GM12878 (cell line): ENCODE data around the gene RANGAP1. TPM values are rescaled to one million over a fixed set of nuclear protein-coding genes. Genes with fewer than 3 reads are reported as not detected.

Source experiments
- CHD2 ChIP-seq: IDR thresholded peaks from 2 replicates; pipeline ENCODE4 v1.6.1; 2011; ENCODE audit warnings: low read depth, low read length, improper control_type of control experiment, borderline replicate concordance
- HDGF ChIP-seq: fragments of 450-650 bp; IDR thresholded peaks from 2 replicates; pipeline ENCODE4 v1.6.1; 2016; ENCODE audit warnings: antibody characterized with exemption
- MEF2B ChIP-seq: fragments of 450-650 bp; IDR thresholded peaks from 2 replicates; pipeline ENCODE4 v1.6.1; 2018; ENCODE audit warnings: mild to moderate bottlenecking, moderate library complexity; ENCODE audit not compliant: partially characterized antibody, poor library complexity, severe bottlenecking
- MYC ChIP-seq: IDR thresholded peaks from 2 replicates; pipeline ENCODE4 v1.6.1; 2011; ENCODE audit warnings: mild to moderate bottlenecking, low read length, moderate library complexity, inconsistent platforms; ENCODE audit not compliant: insufficient read depth, insufficient replicate concordance, insufficient read length, severe bottlenecking
- RAD51 ChIP-seq: fragments of 450-650 bp; IDR thresholded peaks from 2 replicates; pipeline ENCODE4 v1.6.1; 2016; ENCODE audit warnings: moderate library complexity, mild to moderate bottlenecking, inconsistent platforms
- RBBP5 ChIP-seq: fragments of 200-600 bp; sonication (generic); conservative IDR thresholded peaks from 2 replicates; pipeline ENCODE4 v1.6.1; 2016
- REST ChIP-seq: IDR thresholded peaks from 2 replicates; pipeline ENCODE4 v1.6.1; 2012; ENCODE audit warnings: mild to moderate bottlenecking, low read depth, low read length
- SMAD1 ChIP-seq: fragments of 450-650 bp; IDR thresholded peaks from 2 replicates; pipeline ENCODE4 v1.6.1; 2018; ENCODE audit warnings: mild to moderate bottlenecking, low read depth; ENCODE audit not compliant: partially characterized antibody
- SMC3 ChIP-seq: IDR thresholded peaks from 2 replicates; pipeline ENCODE4 v1.6.1; 2011; ENCODE audit warnings: low read length, improper control_type of control experiment, borderline replicate concordance
- WRNIP1 ChIP-seq: IDR thresholded peaks from 2 replicates; pipeline ENCODE4 v1.6.1; 2011; ENCODE audit warnings: low read depth, low read length, improper control_type of control experiment, borderline replicate concordance
- YY1 ChIP-seq: IDR thresholded peaks from 2 replicates; pipeline ENCODE4 v1.6.1; 2011; ENCODE audit warnings: low read depth, mild to moderate bottlenecking, low read length
- ZSCAN29 ChIP-seq: fragments of 450-650 bp; IDR thresholded peaks from 2 replicates; pipeline ENCODE4 v1.6.1; 2017; ENCODE audit warnings: mild to moderate bottlenecking, moderate library complexity
- polyA plus RNA-seq, 11 experiments: library from polyadenylated mRNA; depleted of rRNA in 4 of 11; unstranded in 6 of 11; stranded (reverse) in 5 of 11; fragments of >200 nt; fragmentation: Nextera tagmentation in 4 of 11; fragmentation: Illumina TruSeq in 1 of 11; extraction: Ambion mirVana in 4 of 11; extraction: Trizol in 1 of 11; gene quantifications; 1 replicate in 1 of 11; 2 replicates in 10 of 11; pipeline versions ENCODE4 v1.2.1 to v1.2.3, GENCODE V29; 2011 to 2016; ENCODE audit warnings: inconsistent platforms in 2 of 11, missing spikeins in 2 of 11, low read depth in 1 of 11
- total RNA-seq, 4 experiments: library from RNA; depleted of rRNA in 3 of 4; stranded (reverse); fragments of >200 nt in 3 of 4; fragmentation: Illumina TruSeq in 1 of 4; extraction: Trizol in 1 of 4; gene quantifications; 2 replicates each; pipeline versions ENCODE4 v1.2.1 to v1.2.3, GENCODE V29; 2013 to 2021
- TF ChIP-seq, protein P1 (sequence below): fragments of 150-350 bp; IDR thresholded peaks from 2 replicates; pipeline ENCODE4 v1.6.1; 2016; ENCODE audit warnings: low read depth, low read length
- TF ChIP-seq, protein P2 (sequence below): fragments of 450-650 bp; formaldehyde crosslinking; IDR thresholded peaks from 2 replicates; pipeline ENCODE4 v1.4.0; 2020; ENCODE audit warnings: mild to moderate bottlenecking, moderate library complexity
- TF ChIP-seq, protein P3 (sequence below), 3 experiments: IDR thresholded peaks in 2 of 3; conservative IDR thresholded peaks in 1 of 3; 2 replicates each; pipeline ENCODE4 v1.5.1; 2011; ENCODE audit warnings: low read depth in 3 of 3, low read length in 3 of 3, mild to moderate bottlenecking in 3 of 3, control low read depth in 2 of 3, moderate library complexity in 2 of 3, inconsistent platforms in 1 of 3, mixed read lengths in 1 of 3; ENCODE audit not compliant: control insufficient read depth in 2 of 3, insufficient read depth in 1 of 3; ENCODE audit errors: extremely low read depth in 1 of 3

Gene RANGAP1
- total and polyA plus RNA-seq, 10 of the 15 experiments (the other 5 are each of a cell fraction or from before 2014, with no cell fraction given), result 2.5 to 109 (median 60.2) TPM

GRCh38 chr22:41301085-41302020 lies 15.4 kb upstream of the RANGAP1 start, which contains the start of gene ZC3H7B (continued):
- TF ChIP-seq, protein P1, sequence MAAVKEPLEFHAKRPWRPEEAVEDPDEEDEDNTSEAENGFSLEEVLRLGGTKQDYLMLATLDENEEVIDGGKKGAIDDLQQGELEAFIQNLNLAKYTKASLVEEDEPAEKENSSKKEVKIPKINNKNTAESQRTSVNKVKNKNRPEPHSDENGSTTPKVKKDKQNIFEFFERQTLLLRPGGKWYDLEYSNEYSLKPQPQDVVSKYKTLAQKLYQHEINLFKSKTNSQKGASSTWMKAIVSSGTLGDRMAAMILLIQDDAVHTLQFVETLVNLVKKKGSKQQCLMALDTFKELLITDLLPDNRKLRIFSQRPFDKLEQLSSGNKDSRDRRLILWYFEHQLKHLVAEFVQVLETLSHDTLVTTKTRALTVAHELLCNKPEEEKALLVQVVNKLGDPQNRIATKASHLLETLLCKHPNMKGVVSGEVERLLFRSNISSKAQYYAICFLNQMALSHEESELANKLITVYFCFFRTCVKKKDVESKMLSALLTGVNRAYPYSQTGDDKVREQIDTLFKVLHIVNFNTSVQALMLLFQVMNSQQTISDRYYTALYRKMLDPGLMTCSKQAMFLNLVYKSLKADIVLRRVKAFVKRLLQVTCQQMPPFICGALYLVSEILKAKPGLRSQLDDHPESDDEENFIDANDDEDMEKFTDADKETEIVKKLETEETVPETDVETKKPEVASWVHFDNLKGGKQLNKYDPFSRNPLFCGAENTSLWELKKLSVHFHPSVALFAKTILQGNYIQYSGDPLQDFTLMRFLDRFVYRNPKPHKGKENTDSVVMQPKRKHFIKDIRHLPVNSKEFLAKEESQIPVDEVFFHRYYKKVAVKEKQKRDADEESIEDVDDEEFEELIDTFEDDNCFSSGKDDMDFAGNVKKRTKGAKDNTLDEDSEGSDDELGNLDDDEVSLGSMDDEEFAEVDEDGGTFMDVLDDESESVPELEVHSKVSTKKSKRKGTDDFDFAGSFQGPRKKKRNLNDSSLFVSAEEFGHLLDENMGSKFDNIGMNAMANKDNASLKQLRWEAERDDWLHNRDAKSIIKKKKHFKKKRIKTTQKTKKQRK, result no peak
- no peak for TF ChIP-seq RAD51
- TF ChIP-seq WRNIP1, result no peak
- no peak; the same call in 1 of the 2 replicates for TF ChIP-seq RBBP5
- peak; percentile 89 for TF ChIP-seq YY1
- TF ChIP-seq SMC3, result no peak
- TF ChIP-seq, protein P2, sequence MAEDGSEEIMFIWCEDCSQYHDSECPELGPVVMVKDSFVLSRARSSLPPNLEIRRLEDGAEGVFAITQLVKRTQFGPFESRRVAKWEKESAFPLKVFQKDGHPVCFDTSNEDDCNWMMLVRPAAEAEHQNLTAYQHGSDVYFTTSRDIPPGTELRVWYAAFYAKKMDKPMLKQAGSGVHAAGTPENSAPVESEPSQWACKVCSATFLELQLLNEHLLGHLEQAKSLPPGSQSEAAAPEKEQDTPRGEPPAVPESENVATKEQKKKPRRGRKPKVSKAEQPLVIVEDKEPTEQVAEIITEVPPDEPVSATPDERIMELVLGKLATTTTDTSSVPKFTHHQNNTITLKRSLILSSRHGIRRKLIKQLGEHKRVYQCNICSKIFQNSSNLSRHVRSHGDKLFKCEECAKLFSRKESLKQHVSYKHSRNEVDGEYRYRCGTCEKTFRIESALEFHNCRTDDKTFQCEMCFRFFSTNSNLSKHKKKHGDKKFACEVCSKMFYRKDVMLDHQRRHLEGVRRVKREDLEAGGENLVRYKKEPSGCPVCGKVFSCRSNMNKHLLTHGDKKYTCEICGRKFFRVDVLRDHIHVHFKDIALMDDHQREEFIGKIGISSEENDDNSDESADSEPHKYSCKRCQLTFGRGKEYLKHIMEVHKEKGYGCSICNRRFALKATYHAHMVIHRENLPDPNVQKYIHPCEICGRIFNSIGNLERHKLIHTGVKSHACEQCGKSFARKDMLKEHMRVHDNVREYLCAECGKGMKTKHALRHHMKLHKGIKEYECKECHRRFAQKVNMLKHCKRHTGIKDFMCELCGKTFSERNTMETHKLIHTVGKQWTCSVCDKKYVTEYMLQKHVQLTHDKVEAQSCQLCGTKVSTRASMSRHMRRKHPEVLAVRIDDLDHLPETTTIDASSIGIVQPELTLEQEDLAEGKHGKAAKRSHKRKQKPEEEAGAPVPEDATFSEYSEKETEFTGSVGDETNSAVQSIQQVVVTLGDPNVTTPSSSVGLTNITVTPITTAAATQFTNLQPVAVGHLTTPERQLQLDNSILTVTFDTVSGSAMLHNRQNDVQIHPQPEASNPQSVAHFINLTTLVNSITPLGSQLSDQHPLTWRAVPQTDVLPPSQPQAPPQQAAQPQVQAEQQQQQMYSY (CRISPR knock-in tag), result no peak
- TF ChIP-seq CHD2, result no peak
- TF ChIP-seq, protein P3, sequence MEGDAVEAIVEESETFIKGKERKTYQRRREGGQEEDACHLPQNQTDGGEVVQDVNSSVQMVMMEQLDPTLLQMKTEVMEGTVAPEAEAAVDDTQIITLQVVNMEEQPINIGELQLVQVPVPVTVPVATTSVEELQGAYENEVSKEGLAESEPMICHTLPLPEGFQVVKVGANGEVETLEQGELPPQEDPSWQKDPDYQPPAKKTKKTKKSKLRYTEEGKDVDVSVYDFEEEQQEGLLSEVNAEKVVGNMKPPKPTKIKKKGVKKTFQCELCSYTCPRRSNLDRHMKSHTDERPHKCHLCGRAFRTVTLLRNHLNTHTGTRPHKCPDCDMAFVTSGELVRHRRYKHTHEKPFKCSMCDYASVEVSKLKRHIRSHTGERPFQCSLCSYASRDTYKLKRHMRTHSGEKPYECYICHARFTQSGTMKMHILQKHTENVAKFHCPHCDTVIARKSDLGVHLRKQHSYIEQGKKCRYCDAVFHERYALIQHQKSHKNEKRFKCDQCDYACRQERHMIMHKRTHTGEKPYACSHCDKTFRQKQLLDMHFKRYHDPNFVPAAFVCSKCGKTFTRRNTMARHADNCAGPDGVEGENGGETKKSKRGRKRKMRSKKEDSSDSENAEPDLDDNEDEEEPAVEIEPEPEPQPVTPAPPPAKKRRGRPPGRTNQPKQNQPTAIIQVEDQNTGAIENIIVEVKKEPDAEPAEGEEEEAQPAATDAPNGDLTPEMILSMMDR (IDR thresholded peaks at IDR 0.05 in 2 of 3, conservative IDR thresholded peaks at IDR 0.05 in 1 of 3; ENCODE audit: control insufficient read depth in 2 of 3, extremely low read depth in 1 of 3, insufficient read depth in 1 of 3, low read depth in 3 of 3, low read length in 3 of 3), result peak; percentile 57 to 66 (median 58)
- TF ChIP-seq ZSCAN29, result no peak
- TF ChIP-seq MYC, result peak; percentile 80
- TF ChIP-seq MEF2B, result peak; percentile 48
- no peak for TF ChIP-seq HDGF
- no peak for TF ChIP-seq SMAD1
- TF ChIP-seq REST, result no peak
